Endothelial cell of umbilical vein (primary cell): ENCODE data around the gene TICRR. TPM values are rescaled to one million over a fixed set of nuclear protein-coding genes. Genes with fewer than 3 reads are reported as not detected.

Experiments used
- BruUV-seq: library from RNA; stranded (reverse); fragments of 400-500 nt; replicated peaks from 2 replicates; lab custom pipeline; 2021; lab: Mats Ljungman, UMichigan
- CTCF ChIA-PET: fragments of 300-600, 350-600 bp; sonication (Branson Sonifier 250); formaldehyde crosslinking; loops from one replicate; lab custom pipeline; 2021; ENCODE audit warnings: antibody characterized with exemption, inconsistent platforms; lab: Charles Lee
- POLR2A ChIA-PET: fragments of 300-600, 350-600 bp; sonication (Branson Sonifier 250); formaldehyde crosslinking; loops from one replicate; lab custom pipeline; 2021; ENCODE audit warnings: antibody characterized with exemption, inconsistent platforms; lab: Charles Lee
- DNase-seq: peaks from one replicate; pipeline ENCODE4 v3.0.0-alpha.2; 2011; ENCODE audit warnings: low read depth, low spot score
- FAIRE-seq: peaks from 2 replicates; lab custom pipeline; 2011; peaks lifted over from hg19 to GRCh38; lab: Jason Lieb, UNC
- H2AFZ ChIP-seq: 2 replicates; pipeline ENCODE4 v1.6.0; 2012; ENCODE audit warnings: low read depth, low read length, control low read depth, inconsistent platforms
- H3K27ac ChIP-seq: 2 replicates; pipeline ENCODE4 v1.5.1; 2011; ENCODE audit warnings: low read depth, mild to moderate bottlenecking, control low read depth, low read length, moderate library complexity; ENCODE audit not compliant: insufficient read depth
- H3K27me3 ChIP-seq, 2 experiments: 2 replicates each; pipeline versions ENCODE4 v1.6.0 to v1.6.1; 2011; ENCODE audit warnings: low read length in 2 of 2, mixed read lengths in 1 of 2; ENCODE audit not compliant: control insufficient read depth in 2 of 2, insufficient read depth in 2 of 2
- H3K36me3 ChIP-seq, 2 experiments: 2 replicates in 1 of 2; 3 replicates in 1 of 2; pipeline ENCODE4 v1.5.1; 2011; ENCODE audit warnings: low read length in 2 of 2, mild to moderate bottlenecking in 1 of 2, moderate library complexity in 1 of 2; ENCODE audit not compliant: control insufficient read depth in 2 of 2, insufficient read depth in 2 of 2; ENCODE audit errors: extremely low read depth in 1 of 2
- H3K4me1 ChIP-seq: 3 replicates; pipeline ENCODE4 v1.5.1; 2011; ENCODE audit warnings: mild to moderate bottlenecking, low read length; ENCODE audit not compliant: control insufficient read depth, insufficient read depth; ENCODE audit errors: extremely low read depth
- H3K4me2 ChIP-seq: 2 replicates; pipeline ENCODE4 v1.6.1; 2011; ENCODE audit warnings: low read length, control low read depth, mixed read lengths; ENCODE audit not compliant: insufficient read depth
- H3K4me3 ChIP-seq, 3 experiments: fragments of 200-600 bp in 1 of 3; sonication (generic), shearing (Covaris generic) in 1 of 3; replicated peaks in 1 of 3; 2 replicates each; pipeline ENCODE4 v1.5.1; 2011 to 2016; ENCODE audit warnings: control low read depth in 3 of 3, low read length in 3 of 3, mild to moderate bottlenecking in 2 of 3, inconsistent platforms in 1 of 3, low read depth in 1 of 3, moderate library complexity in 1 of 3; ENCODE audit not compliant: insufficient read depth in 1 of 3
- H3K79me2 ChIP-seq: 2 replicates; pipeline ENCODE4 v1.6.0; 2012; ENCODE audit warnings: low read length, inconsistent platforms; ENCODE audit not compliant: control insufficient read depth, insufficient read depth
- H3K9ac ChIP-seq: replicated peaks from 2 replicates; pipeline ENCODE3; 2011; ENCODE audit warnings: low read length, control low read depth; ENCODE audit not compliant: insufficient read depth; ENCODE audit errors: extremely low read depth
- H3K9me1 ChIP-seq: replicated peaks from 3 replicates; pipeline ENCODE4 v1.6.0; 2011; ENCODE audit warnings: mild to moderate bottlenecking, low read length; ENCODE audit not compliant: control insufficient read depth, insufficient read depth; ENCODE audit errors: extremely low read depth
- H3K9me3 ChIP-seq: replicated peaks from 2 replicates; pipeline ENCODE4 v1.5.1; 2012; ENCODE audit warnings: low read length, inconsistent platforms; ENCODE audit not compliant: control insufficient read depth, insufficient read depth
- H4K20me1 ChIP-seq: replicated peaks from 2 replicates; pipeline ENCODE3; 2011; ENCODE audit warnings: mild to moderate bottlenecking, low read length; ENCODE audit not compliant: control insufficient read depth, insufficient read depth; ENCODE audit errors: extremely low read depth
- CTCF ChIP-seq, 2 donors: IDR thresholded peaks; 1 replicate in 1 of 2; 2 replicates in 1 of 2; pipeline ENCODE4 v1.5.1; 2011; ENCODE audit warnings: low read length in 2 of 2, mild to moderate bottlenecking in 2 of 2, moderate library complexity in 2 of 2, control low read depth in 1 of 2, inconsistent platforms in 1 of 2, low read depth in 1 of 2; ENCODE audit not compliant: insufficient read depth in 1 of 2; ENCODE audit errors: extremely low read depth in 1 of 2
- EZH2 ChIP-seq: IDR thresholded peaks from 2 replicates; pipeline ENCODE4 v1.6.1; 2012; ENCODE audit warnings: borderline replicate concordance, low read depth, mild to moderate bottlenecking, moderate library complexity, low read length, inconsistent platforms; ENCODE audit not compliant: severe bottlenecking
- FOS ChIP-seq: IDR thresholded peaks from 2 replicates; pipeline ENCODE4 v1.6.1; 2011; ENCODE audit warnings: mild to moderate bottlenecking, low read length, moderate library complexity, borderline replicate concordance; ENCODE audit not compliant: insufficient read depth
- GATA2 ChIP-seq: IDR thresholded peaks from 2 replicates; pipeline ENCODE4 v1.7.0; 2011; ENCODE audit warnings: low read depth, mild to moderate bottlenecking, moderate library complexity, mixed read lengths, low read length; ENCODE audit not compliant: insufficient read length, insufficient read depth
- JUN ChIP-seq: IDR thresholded peaks from 2 replicates; pipeline ENCODE4 v1.6.1; 2011; ENCODE audit warnings: borderline replicate concordance, low read depth; ENCODE audit not compliant: insufficient read length, insufficient read depth
- MAX ChIP-seq: IDR thresholded peaks from 2 replicates; pipeline ENCODE4 v1.6.1; 2011; ENCODE audit not compliant: insufficient read depth, insufficient read length
- MYC ChIP-seq: IDR thresholded peaks from one replicate; pipeline ENCODE4 v1.6.1; 2011; ENCODE audit warnings: mild to moderate bottlenecking, low read depth, low read length
- POLR2A ChIP-seq: IDR thresholded peaks from 2 replicates; pipeline ENCODE4 v1.6.1; 2012; ENCODE audit warnings: low read depth, mild to moderate bottlenecking, control low read depth, low read length
- POLR2AphosphoS5 ChIP-seq: IDR thresholded peaks from 2 replicates; pipeline ENCODE4 v1.6.1; 2012; ENCODE audit warnings: low read depth, mild to moderate bottlenecking, control low read depth, low read length, moderate library complexity; ENCODE audit not compliant: insufficient read depth
- dilution Hi-C: fragments of 300-500 bp; cut with MboI; formaldehyde crosslinking; loops from one replicate; pipeline ENCODE4 v1.15.0; 2019; ENCODE audit warnings: low sequenced_read_pairs; ENCODE audit not compliant: extremely low pct_ligation_motif_present
- intact Hi-C: fragments of 100-400 bp; cut with micrococcal nuclease; formaldehyde crosslinking; loops from one replicate; pipeline ENCODE4 v1.10.0; 2022
- polyA plus RNA-seq, 4 experiments: library from polyadenylated mRNA; depleted of rRNA in 3 of 4; stranded (reverse) in 3 of 4; unstranded in 1 of 4; fragments of >200 nt; gene quantifications; 2 replicates each; pipeline versions ENCODE4 v1.2.1 to v1.2.3, GENCODE V29; 2011 to 2012; ENCODE audit warnings: missing spikeins in 1 of 4
- total RNA-seq: library from RNA; stranded (reverse); gene quantifications from 2 replicates; pipeline ENCODE4 v1.2.3, GENCODE V29; 2021

Gene TICRR
- total and polyA plus RNA-seq, 2 donors (not counting 3 experiments of a cell fraction or from before 2014, with no cell fraction given) = 4.9 to 19.4 TPM

GRCh38 chr15:89657686-89658200 is 82.5 kb downstream of the TICRR start:
- POLR2A ChIA-PET = no interaction called here
- CTCF ChIA-PET = interaction anchor here (1.1 to 1.3 kb wide), 2 partner anchors 10 to 15 kb away, joined by 4 to 5 read pairs; no protein-coding TSS in a partner anchor
- dilution Hi-C loops (no loop called here), intact Hi-C loops (no loop called here)
- no peak for DNase-seq
- no peaks in the 10 kb centered on the region for H3K9me3 ChIP-seq
- H3K27me3 ChIP-seq = no peaks in the 10 kb centered on the region
- no peak overlapping the region for H3K27ac ChIP-seq
- H3K79me2 ChIP-seq = peaks cover 5% of the 10 kb centered on the region
- FAIRE-seq = no peak
- no peak overlapping the region for H3K9ac ChIP-seq
- H4K20me1 ChIP-seq = no peaks in the 10 kb centered on the region
- peaks cover 12% of the 10 kb centered on the region for H3K4me1 ChIP-seq
- no peak for TF ChIP-seq MYC
- TF ChIP-seq CTCF (IDR thresholded peaks at IDR 0.05; ENCODE audit: extremely low read depth in 1 of 2, insufficient read depth in 1 of 2, low read depth in 1 of 2, low read length in 2 of 2) = no peak
- TF ChIP-seq MAX = no peak
- TF ChIP-seq POLR2A = no peak
- no peak for TF ChIP-seq EZH2
- no peak for TF ChIP-seq POLR2AphosphoS5
- TF ChIP-seq GATA2 = no peak
- no peak for TF ChIP-seq FOS
- no peak for TF ChIP-seq JUN
- H3K36me3 ChIP-seq = no peaks in the 10 kb centered on the region
- H3K9me1 ChIP-seq = no peaks in the 10 kb centered on the region
- H2AFZ ChIP-seq = no peak overlapping the region
- H3K4me2 ChIP-seq = no peak overlapping the region
- no peak overlapping the region for H3K4me3 ChIP-seq
- no TSS peak for BruUV-seq
